K562 (cell line): ENCODE measurements around the gene DMAC2L. TPM values are rescaled to one million over a fixed set of nuclear protein-coding genes. Genes with fewer than 3 reads are reported as not detected.

Experiments used
- ATAC-seq: fragments of 200-7000 bp; cut with Tn5 transposase; 3 replicates; pipeline ENCODE4 v1.9.1; 2020; ENCODE audit warnings: moderate library complexity
- BruUV-seq: library from RNA; stranded (reverse); fragments of 400-500 nt; replicated peaks from 2 replicates; lab custom pipeline; 2021; lab: Mats Ljungman, UMichigan
- CTCF ChIA-PET: fragments of 300-600 bp; formaldehyde crosslinking; extraction: SDS; loops from one replicate; lab custom pipeline; 2021; ENCODE audit warnings: low intra/inter-chr PET ratio; lab: Yijun Ruan, JAX
- POLR2A ChIA-PET: fragments of 300-600, 350-650 bp; sonication (Branson Sonifier 250); formaldehyde crosslinking; extraction: SDS; loops from one replicate; lab custom pipeline; 2021; ENCODE audit warnings: antibody characterized with exemption, inconsistent platforms; lab: Yijun Ruan, JAX
- DNase-seq, 4 experiments: peaks; one replicate each; pipeline versions ENCODE4 v3.0.0 to v3.0.0-alpha.2; 2011 to 2018; ENCODE audit warnings: low spot score in 3 of 4, mixed read lengths in 3 of 4; ENCODE audit errors: extremely low read depth in 1 of 4
- FAIRE-seq: peaks from 2 replicates; lab custom pipeline; 2011; peaks lifted over from hg19 to GRCh38; lab: Jason Lieb, UNC
- H2AFZ ChIP-seq: 2 replicates; pipeline ENCODE4 v1.6.0; 2011; ENCODE audit warnings: low read depth, low read length, control low read depth, inconsistent platforms
- H3K27ac ChIP-seq: fragments of 200-600 bp; 3 replicates; pipeline ENCODE4 v1.8.0; 2011; ENCODE audit warnings: low read depth, mild to moderate bottlenecking, control low read depth, inconsistent platforms, low read length, moderate library complexity, mixed read lengths; ENCODE audit errors: extremely low read depth
- H3K27me3 ChIP-seq, 2 experiments: fragments of 300-600 bp in 1 of 2; 2 replicates in 1 of 2; 3 replicates in 1 of 2; pipeline versions ENCODE4 v1.6.0 to v1.8.0; 2011; ENCODE audit warnings: inconsistent platforms in 2 of 2, low read length in 2 of 2, mild to moderate bottlenecking in 1 of 2, mixed read lengths in 1 of 2, moderate library complexity in 1 of 2; ENCODE audit not compliant: control insufficient read depth in 2 of 2, insufficient read depth in 2 of 2
- H3K36me3 ChIP-seq: fragments of 300-600 bp; 3 replicates; pipeline ENCODE4 v1.8.0; 2011; ENCODE audit warnings: mild to moderate bottlenecking, low read length, inconsistent platforms; ENCODE audit not compliant: control insufficient read depth, insufficient read depth
- H3K4me1 ChIP-seq, 2 experiments: fragments of 200-600 bp in 1 of 2; replicated peaks in 1 of 2; 2 replicates in 1 of 2; 3 replicates in 1 of 2; pipeline versions ENCODE4 v1.5.1 to v1.8.0; 2011; ENCODE audit warnings: inconsistent platforms in 2 of 2, low read length in 2 of 2, mild to moderate bottlenecking in 1 of 2, mixed read lengths in 1 of 2, moderate library complexity in 1 of 2; ENCODE audit not compliant: control insufficient read depth in 2 of 2, insufficient read depth in 2 of 2
- H3K4me2 ChIP-seq: 2 replicates; pipeline ENCODE4 v1.6.1; 2011; ENCODE audit warnings: low read length, control low read depth, inconsistent platforms, mixed read lengths; ENCODE audit not compliant: insufficient read depth
- H3K4me3 ChIP-seq: fragments of 200-600 bp; sonication (generic), shearing (Covaris generic); 2 replicates; pipeline ENCODE4 v1.5.1; 2016; ENCODE audit warnings: control low read depth, inconsistent platforms
- H3K79me2 ChIP-seq: fragments of 200-600 bp; 3 replicates; pipeline ENCODE4 v1.8.0; 2011; ENCODE audit warnings: low read length, inconsistent platforms; ENCODE audit not compliant: control insufficient read depth, insufficient read depth
- H3K9ac ChIP-seq, 2 experiments: 2 replicates each; pipeline versions ENCODE4 v1.6.0 to v1.6.1; 2011; ENCODE audit warnings: low read depth in 2 of 2, low read length in 2 of 2, control low read depth in 1 of 2, inconsistent platforms in 1 of 2, mild to moderate bottlenecking in 1 of 2, mixed read lengths in 1 of 2; ENCODE audit not compliant: insufficient read depth in 1 of 2
- H3K9me1 ChIP-seq: one replicate; pipeline ENCODE4 v1.6.0; 2011; ENCODE audit warnings: inconsistent platforms, mild to moderate bottlenecking, low read length, moderate library complexity; ENCODE audit not compliant: control insufficient read depth, insufficient read depth
- H3K9me3 ChIP-seq: replicated peaks from 2 replicates; pipeline ENCODE4 v1.5.1; 2011; ENCODE audit warnings: low read depth, low read length, inconsistent platforms; ENCODE audit not compliant: control insufficient read depth, insufficient read depth
- H4K20me1 ChIP-seq: replicated peaks from 2 replicates; pipeline ENCODE4 v1.6.1; 2011; ENCODE audit warnings: low read length, inconsistent platforms, mixed read lengths; ENCODE audit not compliant: control insufficient read depth, insufficient read depth
- ELF2 ChIP-seq: fragments of 250-450 bp; sonication (Bioruptor Pico); IDR thresholded peaks from 2 replicates; pipeline ENCODE4 v1.5.0; 2021; ENCODE audit warnings: mild to moderate bottlenecking
- LARP7 ChIP-seq: fragments of 450-650 bp; IDR thresholded peaks from 2 replicates; pipeline ENCODE4 v1.6.1; 2016
- MAFG ChIP-seq: fragments of 450-650 bp; conservative IDR thresholded peaks from 2 replicates; pipeline ENCODE4 v1.6.1; 2016; ENCODE audit warnings: missing genetic modification characterization, missing compliant biosample characterization
- MTA1 ChIP-seq: fragments of 450-650 bp; IDR thresholded peaks from 2 replicates; pipeline ENCODE4 v1.6.1; 2017; ENCODE audit warnings: borderline replicate concordance
- MTA2 ChIP-seq: fragments of 450-650 bp; IDR thresholded peaks from 2 replicates; pipeline ENCODE4 v1.6.1; 2016; ENCODE audit warnings: low read depth
- NRF1 ChIP-seq, 2 experiments: fragments of 450-650 bp; IDR thresholded peaks in 1 of 2; conservative IDR thresholded peaks in 1 of 2; 2 replicates each; pipeline ENCODE4 v1.6.1; 2014; ENCODE audit warnings: mild to moderate bottlenecking in 2 of 2
- RUNX1 ChIP-seq: sonication (generic); IDR thresholded peaks from 2 replicates; pipeline ENCODE4 v1.6.1; 2016; ENCODE audit warnings: antibody characterized with exemption, low read depth
- SRSF1 ChIP-seq: fragments of 200-400 bp; formaldehyde crosslinking; IDR thresholded peaks from 2 replicates; pipeline ENCODE4 v1.6.1; 2017; ENCODE audit warnings: mild to moderate bottlenecking, low read depth, low read length, moderate library complexity
- WGBS: fragments of 100-300 bp; shearing (Covaris generic); methylation state at CpG from one replicate; pipeline ENCODE4 v1.1.6; 2016; ENCODE audit warnings: low coverage, mixed read lengths; ENCODE audit not compliant: insufficient coverage; ENCODE audit errors: missing lambda C conversion rate; 5-methylcytosine and 5-hydroxymethylcytosine counted together
- in situ Hi-C: fragments of 300-500 bp; cut with MboI; formaldehyde crosslinking; loops from 4 replicates; pipeline ENCODE4 v1.15.0; 2018; ENCODE audit warnings: inconsistent platforms, mixed read lengths
- intact Hi-C: fragments of 100-400 bp; cut with micrococcal nuclease; formaldehyde crosslinking; loops from 2 replicates; pipeline ENCODE4 v1.14.2; 2022
- polyA plus RNA-seq, 8 experiments: library from polyadenylated mRNA; depleted of rRNA in 4 of 8; stranded (reverse) in 5 of 8; unstranded in 3 of 8; fragments of >200 nt; fragmentation: Nextera tagmentation in 2 of 8; fragmentation: Illumina TruSeq in 1 of 8; extraction: Ambion mirVana in 2 of 8; extraction: Trizol in 1 of 8; gene quantifications; 2 replicates each; pipeline versions ENCODE4 v1.2.1 to v1.2.3, GENCODE V29; 2011 to 2014; ENCODE audit warnings: inconsistent platforms in 1 of 8, missing spikeins in 1 of 8
- total RNA-seq, 7 experiments: library from RNA; depleted of rRNA in 6 of 7; stranded (reverse); fragments of >200 nt in 6 of 7; fragmentation: Illumina TruSeq in 2 of 7; extraction: Trizol in 2 of 7; gene quantifications; 2 replicates each; pipeline versions ENCODE4 v1.2.1 to v1.2.3, GENCODE V29; 2011 to 2021; ENCODE audit warnings: low replicate concordance in 1 of 7
- TF ChIP-seq, protein P1 (sequence below): fragments of 250-450 bp; sonication (Bioruptor Pico); IDR thresholded peaks from 2 replicates; pipeline ENCODE4 v1.8.0; 2022; ENCODE audit warnings: inconsistent platforms
- TF ChIP-seq, protein P2 (sequence below): fragments of 450-650 bp; IDR thresholded peaks from 2 replicates; pipeline ENCODE4 v1.6.1; 2016; ENCODE audit warnings: missing biosample characterization, missing genetic modification characterization
- TF ChIP-seq, protein P3 (sequence below): fragments of 450-650 bp; IDR thresholded peaks from 2 replicates; pipeline ENCODE4 v1.6.1; 2018; ENCODE audit warnings: mild to moderate bottlenecking, low read depth; ENCODE audit not compliant: partially characterized antibody
- TF ChIP-seq, protein P4 (sequence below): fragments of 250-450 bp; sonication (Bioruptor Pico); IDR thresholded peaks from 2 replicates; pipeline ENCODE4 v1.8.0; 2022; ENCODE audit warnings: inconsistent platforms, mild to moderate bottlenecking, moderate library complexity, borderline replicate concordance
- TF ChIP-seq, protein P5 (sequence below), 2 experiments: IDR thresholded peaks in 1 of 2; conservative IDR thresholded peaks in 1 of 2; 2 replicates each; pipeline ENCODE4 v1.6.1; 2016; ENCODE audit warnings: low read depth in 2 of 2, mild to moderate bottlenecking in 1 of 2, missing compliant biosample characterization in 1 of 2, missing genetic modification characterization in 1 of 2, moderate library complexity in 1 of 2

Gene DMAC2L
- total and polyA plus RNA-seq, 9 of the 15 experiments (the other 6 are each of a cell fraction or from before 2014, with no cell fraction given), result 4.0 to 37.2 (median 9.3) TPM

DNA sequence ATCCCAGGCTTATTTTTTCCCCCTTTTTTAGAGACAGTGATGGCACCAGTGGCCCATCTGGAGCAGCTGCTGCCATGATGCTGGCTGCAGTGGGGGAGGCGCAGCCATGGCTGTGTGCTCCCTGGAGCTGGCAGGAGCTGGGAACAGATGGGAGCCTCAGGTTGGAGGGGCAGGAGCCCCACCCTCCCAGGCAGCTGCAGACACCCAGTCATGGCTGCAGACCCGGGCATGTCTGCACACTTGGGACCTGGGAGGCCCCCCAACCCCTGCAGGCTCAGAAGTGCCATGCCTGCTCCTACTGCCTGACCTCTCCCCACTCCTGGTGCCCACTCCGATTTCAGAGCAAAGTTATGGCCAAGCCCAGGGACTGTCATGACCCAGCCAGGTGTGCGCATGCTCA lies 59.4 kb downstream of the DMAC2L start:
- no peak overlapping the region for H2AFZ ChIP-seq
- no peaks in the 10 kb centered on the region for H3K36me3 ChIP-seq
- ATAC-seq, result no peak
- intact Hi-C loops (no loop called here), in situ Hi-C loops (no loop called here)
- H3K4me2 ChIP-seq, result no peak overlapping the region
- H3K27me3 ChIP-seq, result no peaks in the 10 kb centered on the region
- no peak overlapping the region for H3K4me3 ChIP-seq
- H3K79me2 ChIP-seq, result no peaks in the 10 kb centered on the region
- CTCF ChIA-PET, result no interaction called here
- H3K9me1 ChIP-seq, result no peaks in the 10 kb centered on the region
- H4K20me1 ChIP-seq, result no peaks in the 10 kb centered on the region
- POLR2A ChIA-PET, result no interaction called here
- peaks cover 6 to 8% of the 10 kb centered on the region in 2 experiments; a peak in 2 of 5 replicates for H3K4me1 ChIP-seq
- no peaks in the 10 kb centered on the region for H3K9me3 ChIP-seq
- DNase-seq, result no peak
- 77% methylated on average over 3 of the region's 4 CpGs for WGBS
- no peak overlapping the region for H3K9ac ChIP-seq
- no peak for FAIRE-seq
- H3K27ac ChIP-seq, result no peak overlapping the region
- no TSS peak for BruUV-seq
- TF ChIP-seq, protein P1, sequence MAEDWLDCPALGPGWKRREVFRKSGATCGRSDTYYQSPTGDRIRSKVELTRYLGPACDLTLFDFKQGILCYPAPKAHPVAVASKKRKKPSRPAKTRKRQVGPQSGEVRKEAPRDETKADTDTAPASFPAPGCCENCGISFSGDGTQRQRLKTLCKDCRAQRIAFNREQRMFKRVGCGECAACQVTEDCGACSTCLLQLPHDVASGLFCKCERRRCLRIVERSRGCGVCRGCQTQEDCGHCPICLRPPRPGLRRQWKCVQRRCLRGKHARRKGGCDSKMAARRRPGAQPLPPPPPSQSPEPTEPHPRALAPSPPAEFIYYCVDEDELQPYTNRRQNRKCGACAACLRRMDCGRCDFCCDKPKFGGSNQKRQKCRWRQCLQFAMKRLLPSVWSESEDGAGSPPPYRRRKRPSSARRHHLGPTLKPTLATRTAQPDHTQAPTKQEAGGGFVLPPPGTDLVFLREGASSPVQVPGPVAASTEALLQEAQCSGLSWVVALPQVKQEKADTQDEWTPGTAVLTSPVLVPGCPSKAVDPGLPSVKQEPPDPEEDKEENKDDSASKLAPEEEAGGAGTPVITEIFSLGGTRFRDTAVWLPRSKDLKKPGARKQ, result no peak
- no peak for TF ChIP-seq MAFG (tag)
- TF ChIP-seq LARP7, result no peak
- TF ChIP-seq, protein P2, sequence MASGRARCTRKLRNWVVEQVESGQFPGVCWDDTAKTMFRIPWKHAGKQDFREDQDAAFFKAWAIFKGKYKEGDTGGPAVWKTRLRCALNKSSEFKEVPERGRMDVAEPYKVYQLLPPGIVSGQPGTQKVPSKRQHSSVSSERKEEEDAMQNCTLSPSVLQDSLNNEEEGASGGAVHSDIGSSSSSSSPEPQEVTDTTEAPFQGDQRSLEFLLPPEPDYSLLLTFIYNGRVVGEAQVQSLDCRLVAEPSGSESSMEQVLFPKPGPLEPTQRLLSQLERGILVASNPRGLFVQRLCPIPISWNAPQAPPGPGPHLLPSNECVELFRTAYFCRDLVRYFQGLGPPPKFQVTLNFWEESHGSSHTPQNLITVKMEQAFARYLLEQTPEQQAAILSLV (tag), result no peak
- TF ChIP-seq MTA1, result no peak
- TF ChIP-seq SRSF1, result no peak
- TF ChIP-seq, protein P3, sequence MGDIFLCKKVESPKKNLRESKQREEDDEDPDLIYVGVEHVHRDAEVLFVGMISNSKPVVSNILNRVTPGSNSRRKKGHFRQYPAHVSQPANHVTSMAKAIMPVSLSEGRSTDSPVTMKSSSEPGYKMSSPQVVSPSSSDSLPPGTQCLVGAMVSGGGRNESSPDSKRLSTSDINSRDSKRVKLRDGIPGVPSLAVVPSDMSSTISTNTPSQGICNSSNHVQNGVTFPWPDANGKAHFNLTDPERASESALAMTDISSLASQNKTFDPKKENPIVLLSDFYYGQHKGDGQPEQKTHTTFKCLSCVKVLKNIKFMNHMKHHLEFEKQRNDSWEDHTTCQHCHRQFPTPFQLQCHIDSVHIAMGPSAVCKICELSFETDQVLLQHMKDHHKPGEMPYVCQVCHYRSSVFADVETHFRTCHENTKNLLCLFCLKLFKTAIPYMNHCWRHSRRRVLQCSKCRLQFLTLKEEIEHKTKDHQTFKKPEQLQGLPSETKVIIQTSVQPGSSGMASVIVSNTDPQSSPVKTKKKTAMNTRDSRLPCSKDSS, result no peak
- TF ChIP-seq NRF1 (conservative IDR thresholded peaks at IDR 0.05 in 1 of 2, IDR thresholded peaks at IDR 0.05 in 1 of 2), result no peak
- TF ChIP-seq ELF2 (CRISPR knock-in tag), result no peak
- no peak for TF ChIP-seq MTA2
- TF ChIP-seq, protein P4, sequence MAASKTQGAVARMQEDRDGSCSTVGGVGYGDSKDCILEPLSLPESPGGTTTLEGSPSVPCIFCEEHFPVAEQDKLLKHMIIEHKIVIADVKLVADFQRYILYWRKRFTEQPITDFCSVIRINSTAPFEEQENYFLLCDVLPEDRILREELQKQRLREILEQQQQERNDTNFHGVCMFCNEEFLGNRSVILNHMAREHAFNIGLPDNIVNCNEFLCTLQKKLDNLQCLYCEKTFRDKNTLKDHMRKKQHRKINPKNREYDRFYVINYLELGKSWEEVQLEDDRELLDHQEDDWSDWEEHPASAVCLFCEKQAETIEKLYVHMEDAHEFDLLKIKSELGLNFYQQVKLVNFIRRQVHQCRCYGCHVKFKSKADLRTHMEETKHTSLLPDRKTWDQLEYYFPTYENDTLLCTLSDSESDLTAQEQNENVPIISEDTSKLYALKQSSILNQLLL (CRISPR knock-in tag), result no peak
- TF ChIP-seq, protein P5, sequence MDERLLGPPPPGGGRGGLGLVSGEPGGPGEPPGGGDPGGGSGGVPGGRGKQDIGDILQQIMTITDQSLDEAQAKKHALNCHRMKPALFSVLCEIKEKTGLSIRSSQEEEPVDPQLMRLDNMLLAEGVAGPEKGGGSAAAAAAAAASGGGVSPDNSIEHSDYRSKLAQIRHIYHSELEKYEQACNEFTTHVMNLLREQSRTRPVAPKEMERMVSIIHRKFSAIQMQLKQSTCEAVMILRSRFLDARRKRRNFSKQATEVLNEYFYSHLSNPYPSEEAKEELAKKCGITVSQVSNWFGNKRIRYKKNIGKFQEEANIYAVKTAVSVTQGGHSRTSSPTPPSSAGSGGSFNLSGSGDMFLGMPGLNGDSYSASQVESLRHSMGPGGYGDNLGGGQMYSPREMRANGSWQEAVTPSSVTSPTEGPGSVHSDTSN (CRISPR knock-in tag; IDR thresholded peaks at IDR 0.05; ENCODE audit: low read depth), result no peak
- TF ChIP-seq, protein P5 (tag; conservative IDR thresholded peaks at IDR 0.05; ENCODE audit: low read depth), result no peak
- no peak for TF ChIP-seq RUNX1
